GM18861 (cell line): ENCODE data around the gene MRGPRX2.
A peak's percentile ranks its signal among the peaks of the same experiment; 100 is the strongest.

Experiments used
- ATAC-seq: cut with Tn5 transposase; IDR thresholded peaks from one replicate; pipeline ENCODE4 v1.9.1; 2021; ENCODE audit not compliant: unreplicated experiment

Gene MRGPRX2

DNA sequence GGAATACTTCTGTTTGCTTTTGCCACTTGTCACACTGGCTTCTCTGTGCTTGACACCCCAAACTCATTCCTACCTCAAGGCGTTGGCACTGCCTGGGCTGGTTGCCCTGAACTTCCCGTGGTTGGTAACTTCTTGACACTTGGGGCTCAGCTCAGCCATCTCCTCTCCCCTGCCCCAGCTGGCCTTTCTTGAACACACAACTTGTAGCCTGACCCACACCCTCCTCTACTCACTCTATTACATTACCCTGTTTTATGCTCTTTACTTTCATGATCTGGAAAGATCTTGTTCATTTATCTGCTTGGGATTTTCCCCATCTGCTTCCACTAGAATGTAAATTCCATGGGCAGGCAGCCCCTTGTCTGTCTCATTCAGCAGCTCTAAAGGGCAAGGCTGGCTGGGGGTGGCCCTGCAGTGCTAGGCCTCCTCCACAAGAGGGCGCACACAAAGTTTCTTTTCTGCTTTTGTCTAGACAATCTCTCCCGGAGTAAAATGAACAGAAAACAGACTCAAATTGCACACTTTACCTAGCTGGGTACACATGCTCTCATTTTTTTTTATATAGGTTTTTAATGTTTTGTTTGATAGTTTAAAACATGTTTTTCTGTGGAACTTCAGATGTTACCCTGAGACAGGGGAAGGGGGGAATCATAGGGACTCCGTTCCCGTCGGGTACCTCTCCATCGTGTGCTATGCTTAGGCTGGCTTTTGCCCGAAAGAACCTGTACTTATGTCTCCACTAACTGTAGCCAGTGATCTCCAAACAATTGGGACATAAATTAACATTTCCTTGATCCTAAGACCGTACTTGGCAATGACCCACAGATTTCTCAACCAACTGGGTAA, 16.4 kb upstream of the MRGPRX2 start:
- ATAC-seq = no peak

DNA sequence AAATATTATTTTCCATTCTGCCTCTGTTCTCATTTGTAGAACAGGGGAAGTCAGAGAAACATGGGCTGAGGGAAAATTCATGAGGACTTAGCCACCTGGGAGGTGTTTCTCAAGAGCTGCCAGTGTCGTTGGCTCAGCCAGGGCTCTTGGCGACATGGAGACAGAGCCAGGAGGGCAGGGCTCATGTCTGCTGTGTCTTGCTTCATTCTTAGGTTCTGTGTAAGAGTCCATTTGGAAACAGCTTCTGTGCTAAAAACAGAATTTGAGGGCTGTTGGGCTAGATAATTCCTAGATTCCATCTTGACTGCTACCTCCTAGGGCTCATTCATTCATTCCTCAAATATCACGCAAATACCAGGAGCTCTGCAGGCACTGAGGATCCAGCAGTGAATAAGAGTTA, 15.1 kb upstream of the MRGPRX2 start:
- no peak for ATAC-seq

DNA sequence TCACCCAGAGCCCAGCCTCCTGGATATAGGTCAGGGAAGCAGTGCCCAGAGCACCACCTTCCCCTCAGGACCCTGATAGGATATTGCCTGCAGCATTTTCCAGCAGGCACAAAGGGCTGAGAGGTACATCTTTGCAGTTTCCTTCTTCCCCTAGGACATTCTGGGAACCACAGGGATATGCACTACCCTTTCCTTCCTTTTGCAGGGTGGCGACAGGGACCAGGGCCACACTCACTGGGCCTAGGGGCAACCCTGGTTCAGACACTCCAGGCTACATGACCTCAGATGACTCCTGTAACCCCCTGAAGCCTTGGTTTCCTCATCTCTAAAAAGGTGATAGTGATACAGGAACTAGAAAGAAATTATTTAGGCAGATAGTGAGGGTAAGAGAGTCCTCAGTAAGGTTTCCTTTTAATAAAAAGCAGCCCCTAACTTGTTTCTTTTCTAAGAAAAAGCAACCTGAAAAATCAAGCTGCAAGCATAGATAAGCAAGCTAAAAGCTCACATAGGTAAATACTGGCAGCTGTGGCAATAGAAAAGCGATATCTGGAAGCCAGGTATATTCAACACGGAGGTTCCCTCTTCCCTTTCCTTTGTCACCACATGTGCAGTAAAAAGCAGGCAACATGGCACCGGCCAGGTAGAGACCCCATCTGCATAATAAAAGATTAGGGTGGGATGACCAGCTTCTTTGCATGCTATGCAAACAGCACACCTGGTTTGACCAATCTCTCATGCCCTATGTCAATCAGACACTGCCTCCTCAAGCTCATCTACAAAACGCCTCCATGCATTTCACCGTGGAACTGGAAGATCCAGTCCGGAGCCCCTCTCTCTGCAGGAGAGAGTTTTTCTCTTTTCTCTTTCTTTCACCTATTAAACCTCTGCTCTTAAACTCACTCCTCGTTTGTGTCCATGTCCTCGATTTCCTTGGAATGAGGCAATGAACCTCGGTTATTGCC, 13.2 kb upstream of the MRGPRX2 start:
- no peak for ATAC-seq

DNA sequence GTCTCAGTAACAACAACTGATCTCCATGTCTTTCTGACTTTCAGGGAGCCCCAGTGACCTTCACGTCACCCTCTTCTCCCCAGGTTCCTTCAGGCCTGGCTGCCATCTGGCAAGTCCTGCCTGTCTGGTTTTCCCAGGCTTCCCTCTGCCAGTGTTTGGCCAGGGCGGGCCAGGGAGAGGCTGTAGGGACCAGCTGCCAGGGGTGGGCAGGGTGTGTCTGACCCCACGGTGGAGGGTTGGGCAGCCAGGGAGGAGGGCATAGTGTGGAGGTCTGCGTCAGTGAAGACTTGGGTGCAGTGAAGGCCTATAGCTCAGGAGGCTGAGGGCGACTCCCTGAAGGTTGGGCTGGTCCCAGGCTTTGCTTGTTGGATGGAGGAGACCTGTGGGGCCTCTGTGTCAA, 11.9 kb upstream of the MRGPRX2 start:
- ATAC-seq = no peak

DNA sequence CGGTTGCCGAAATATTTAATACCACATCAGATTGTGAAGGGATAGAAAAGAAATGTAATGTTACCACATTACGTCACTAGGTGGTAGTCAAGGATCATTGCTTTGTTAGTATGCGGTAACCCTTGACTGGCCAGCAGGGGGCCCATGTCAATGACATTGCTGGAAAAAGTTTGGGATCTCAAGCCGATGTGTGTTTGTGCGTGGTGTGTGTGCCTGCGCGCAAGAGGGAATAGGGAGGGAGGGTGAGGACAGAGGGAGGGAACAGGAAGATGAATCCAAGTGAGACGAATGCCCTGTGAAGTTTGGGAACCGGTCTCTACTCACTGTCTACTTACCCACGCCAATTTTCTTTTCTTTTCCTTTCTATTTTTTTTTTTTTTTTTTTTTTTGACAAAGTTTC, 10.7 kb upstream of the MRGPRX2 start:
- ATAC-seq = peak; percentile 98

DNA sequence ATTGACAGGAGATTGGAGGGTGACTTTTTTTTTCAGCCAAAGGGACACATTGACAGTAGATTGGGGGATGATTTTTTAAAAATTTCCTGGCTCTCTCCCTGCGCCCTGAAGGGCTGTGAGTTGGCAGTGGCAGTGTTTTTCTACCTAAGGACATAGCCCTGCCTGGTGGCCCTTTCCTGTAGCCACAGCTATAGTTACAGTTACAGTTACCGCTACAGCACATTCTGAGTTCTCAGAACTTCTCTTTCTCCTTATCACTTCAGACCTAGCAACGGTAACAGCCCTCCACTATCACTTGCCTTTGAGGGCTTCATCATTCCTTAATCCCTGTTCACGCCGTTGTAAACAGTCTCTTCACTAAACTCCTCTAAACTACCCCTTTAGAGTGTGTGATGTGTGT, 684 bp downstream of the MRGPRX2 start:
- no peak for ATAC-seq

DNA sequence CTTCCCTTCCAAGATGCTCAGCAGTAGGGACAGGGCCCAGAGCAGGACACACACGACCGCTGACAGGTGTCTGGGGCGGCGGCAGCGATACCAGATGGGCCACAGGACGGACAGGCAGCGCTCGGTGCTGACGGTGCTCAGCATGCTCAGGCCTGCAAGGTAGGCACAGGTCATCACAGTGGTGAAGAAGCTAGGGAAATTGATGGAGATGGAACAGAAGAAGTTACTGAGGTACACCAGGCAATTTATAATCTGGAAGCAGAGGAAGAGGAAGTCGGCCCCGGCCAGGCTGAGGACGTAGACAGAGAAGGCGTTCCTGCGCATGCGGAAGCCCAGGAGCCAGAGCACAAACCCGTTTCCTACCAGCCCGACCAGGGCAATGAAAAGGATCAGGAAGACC, 4.6 kb downstream of the MRGPRX2 start:
- no peak for ATAC-seq

DNA sequence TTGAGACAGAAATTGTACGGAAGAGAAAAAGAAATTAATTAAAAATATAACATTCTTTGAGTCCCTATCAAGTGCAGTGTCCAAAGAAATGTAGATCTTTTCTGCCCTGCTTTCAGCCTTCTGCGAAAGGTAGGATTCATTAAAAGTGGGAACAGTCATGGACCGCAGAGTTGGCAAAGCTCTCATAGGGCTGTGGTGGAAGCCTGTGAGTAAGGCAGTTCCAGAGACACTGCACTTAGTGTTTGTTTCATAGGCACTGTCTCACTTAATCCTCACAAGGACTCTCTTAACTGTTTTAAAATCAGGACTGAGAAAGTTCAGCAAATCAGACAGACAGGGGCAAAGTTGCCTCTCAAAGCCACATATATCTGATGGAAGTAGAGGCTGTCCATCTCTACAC, 5.5 kb downstream of the MRGPRX2 start:
- ATAC-seq = no peak

DNA sequence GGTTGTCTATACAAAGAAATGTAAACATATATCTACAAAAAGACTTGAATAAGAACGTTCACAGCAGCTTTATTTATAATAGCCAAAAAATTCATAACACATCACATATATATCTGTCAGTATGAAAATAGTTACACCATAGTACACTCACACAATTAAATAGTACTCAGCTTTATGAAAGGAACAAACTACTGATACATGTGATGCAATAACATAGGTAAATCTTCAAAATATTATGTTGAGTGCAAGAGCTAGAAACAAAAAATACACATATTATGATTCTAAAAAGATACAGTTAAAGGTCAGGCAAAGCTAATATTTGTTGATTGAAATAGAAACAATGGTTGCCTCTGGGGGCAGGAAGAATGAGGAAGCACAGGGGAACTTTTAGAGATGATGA, 6.6 kb downstream of the MRGPRX2 start:
- no peak for ATAC-seq

DNA sequence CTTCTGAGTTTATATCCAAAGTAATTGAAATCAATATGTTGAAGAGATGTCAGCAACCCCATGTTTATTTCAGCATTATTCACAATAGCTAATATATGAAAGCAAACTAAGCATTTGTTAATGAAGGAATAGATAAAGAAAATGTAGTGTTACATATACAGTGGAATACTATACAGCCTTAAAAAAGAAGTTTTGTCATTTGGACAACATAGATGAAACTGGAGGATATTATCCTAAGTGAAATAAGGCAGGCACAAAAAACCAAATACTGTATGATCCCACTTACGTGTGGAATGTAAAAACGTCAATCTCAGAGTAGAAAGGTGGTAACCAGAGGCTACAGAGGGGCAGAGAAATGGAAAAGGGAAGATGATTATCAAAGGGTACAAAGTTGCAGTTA, 10.2 kb downstream of the MRGPRX2 start:
- no peak for ATAC-seq

DNA sequence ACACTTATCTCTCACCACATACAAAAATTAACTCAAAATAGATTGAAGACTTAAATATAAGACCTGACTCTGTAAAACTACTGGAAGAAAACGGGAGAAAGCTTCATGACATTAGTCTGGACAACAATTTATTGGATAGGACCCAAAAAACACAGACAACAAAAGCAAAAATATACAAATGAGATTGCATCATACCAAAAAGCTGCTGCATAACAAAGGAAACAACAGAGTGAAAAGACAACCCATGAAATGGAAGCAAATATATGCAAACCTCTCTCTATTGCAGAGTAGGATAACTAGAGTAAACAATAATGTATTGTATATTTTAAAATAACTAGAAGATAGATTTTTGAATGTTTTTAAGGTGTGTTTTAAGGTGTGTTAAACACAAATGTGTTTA, 11.2 kb downstream of the MRGPRX2 start:
- no peak for ATAC-seq

DNA sequence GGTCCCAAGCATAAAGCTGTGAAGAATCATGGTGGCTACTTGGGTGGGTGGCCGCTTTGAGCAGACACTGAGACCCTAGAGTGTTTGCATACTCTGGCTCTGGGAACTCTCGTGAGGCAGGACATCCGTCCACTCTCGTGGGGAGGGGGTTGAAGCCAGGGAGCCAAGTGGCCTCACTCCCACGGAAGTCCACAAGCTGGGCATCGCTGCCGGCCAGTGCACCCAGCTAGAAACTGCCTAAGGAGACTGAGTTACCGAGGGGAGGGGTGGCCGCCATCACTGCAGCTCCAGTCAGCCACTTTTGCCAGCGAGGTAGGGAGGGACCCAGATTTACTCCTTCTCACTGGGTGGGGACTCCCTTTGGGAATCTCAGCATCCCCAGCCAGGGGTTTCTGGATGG, 20.5 kb downstream of the MRGPRX2 start:
- no peak for ATAC-seq

DNA sequence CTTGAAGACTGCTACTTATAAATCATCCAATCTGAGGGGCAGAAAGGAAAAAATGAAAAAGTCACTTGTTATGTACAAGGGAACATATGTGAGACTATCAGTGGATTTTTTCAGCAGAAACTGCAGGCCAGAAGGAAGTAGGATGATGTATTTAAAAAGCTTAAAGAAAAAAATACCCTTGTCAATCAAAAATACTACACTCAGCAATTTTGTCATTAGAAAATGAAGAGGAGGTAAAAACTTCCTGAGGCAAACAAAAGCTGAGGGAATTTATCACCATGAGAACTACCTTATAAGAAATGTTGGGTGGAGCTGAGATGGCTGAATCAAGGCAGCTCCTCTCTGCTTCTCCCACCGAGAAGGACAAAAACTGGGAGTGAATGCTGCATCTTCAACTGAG, 21.1 kb downstream of the MRGPRX2 start:
- ATAC-seq = no peak

DNA sequence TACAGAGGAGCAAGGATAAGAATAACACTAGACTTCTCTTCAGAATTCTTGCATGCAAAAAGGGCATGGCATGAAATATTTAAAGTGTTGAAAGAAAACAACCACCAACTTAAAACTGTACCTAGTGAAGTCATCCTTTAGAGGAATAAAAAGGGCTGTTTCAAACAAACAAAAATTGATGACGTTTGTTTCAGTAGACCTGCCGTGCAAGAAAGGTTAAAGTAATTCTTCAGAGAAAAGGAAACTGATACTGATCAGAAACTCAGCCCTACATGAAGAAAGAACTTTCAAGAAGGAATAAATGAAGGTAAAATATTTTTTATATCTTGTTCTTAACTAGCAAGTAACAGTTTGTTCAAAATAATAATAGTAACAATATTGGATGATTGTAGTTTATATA, 27.5 kb downstream of the MRGPRX2 start:
- ATAC-seq = no peak

DNA sequence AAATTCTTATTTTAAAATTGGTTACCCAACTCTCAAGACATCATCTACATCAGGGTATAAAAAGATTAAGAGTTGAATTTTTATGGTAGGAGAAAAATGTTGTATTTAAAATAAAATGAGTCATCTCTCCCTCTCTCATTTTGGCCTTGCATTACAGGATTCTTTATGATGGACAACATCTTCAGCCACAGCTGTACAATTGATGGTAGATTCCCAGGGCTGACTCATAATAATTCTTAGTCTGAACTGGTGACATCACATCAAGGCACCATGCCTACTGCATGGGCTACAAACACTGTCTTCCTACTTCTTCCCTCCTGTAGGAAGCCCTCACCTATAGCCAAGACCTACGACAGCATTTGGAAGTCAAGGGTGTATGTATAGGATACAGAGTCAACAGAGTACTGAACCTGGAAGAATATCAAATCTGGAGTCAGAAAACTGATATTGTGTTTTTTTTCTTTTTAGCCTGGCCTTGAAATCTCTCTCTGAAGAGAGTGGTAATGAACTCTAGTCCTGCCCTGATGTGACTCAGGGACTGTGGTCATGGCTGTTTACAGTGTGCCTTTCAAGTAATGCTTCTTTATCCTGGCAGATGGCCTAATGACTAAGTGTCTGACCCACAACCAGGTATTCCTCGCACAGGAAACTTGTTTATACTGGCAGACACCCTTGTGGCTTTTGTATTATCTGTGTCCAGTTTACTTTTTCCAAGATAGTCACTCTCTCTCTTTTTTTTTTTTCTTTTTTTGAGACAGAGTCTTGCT, 32.5 kb downstream of the MRGPRX2 start:
- no peak for ATAC-seq

DNA sequence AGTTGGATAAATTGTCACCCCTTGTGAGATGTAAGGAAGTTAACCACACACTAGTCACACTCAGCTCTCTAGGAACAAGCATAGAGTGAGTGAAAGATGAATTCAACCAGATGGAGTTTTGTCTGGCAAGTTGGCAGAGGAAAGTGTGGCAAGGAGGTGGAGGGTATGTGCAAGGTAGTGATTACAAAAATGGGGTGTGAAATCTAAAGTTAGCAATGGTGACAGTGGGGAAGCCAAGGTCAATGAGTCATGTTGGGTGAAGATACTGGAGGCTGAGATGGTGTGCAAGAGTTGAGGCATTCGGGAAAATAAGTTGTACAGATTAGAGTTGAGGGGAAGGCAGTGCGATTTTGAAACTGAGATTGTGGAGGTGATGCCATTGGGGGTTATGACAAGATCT, 33.7 kb downstream of the MRGPRX2 start:
- no peak for ATAC-seq

DNA sequence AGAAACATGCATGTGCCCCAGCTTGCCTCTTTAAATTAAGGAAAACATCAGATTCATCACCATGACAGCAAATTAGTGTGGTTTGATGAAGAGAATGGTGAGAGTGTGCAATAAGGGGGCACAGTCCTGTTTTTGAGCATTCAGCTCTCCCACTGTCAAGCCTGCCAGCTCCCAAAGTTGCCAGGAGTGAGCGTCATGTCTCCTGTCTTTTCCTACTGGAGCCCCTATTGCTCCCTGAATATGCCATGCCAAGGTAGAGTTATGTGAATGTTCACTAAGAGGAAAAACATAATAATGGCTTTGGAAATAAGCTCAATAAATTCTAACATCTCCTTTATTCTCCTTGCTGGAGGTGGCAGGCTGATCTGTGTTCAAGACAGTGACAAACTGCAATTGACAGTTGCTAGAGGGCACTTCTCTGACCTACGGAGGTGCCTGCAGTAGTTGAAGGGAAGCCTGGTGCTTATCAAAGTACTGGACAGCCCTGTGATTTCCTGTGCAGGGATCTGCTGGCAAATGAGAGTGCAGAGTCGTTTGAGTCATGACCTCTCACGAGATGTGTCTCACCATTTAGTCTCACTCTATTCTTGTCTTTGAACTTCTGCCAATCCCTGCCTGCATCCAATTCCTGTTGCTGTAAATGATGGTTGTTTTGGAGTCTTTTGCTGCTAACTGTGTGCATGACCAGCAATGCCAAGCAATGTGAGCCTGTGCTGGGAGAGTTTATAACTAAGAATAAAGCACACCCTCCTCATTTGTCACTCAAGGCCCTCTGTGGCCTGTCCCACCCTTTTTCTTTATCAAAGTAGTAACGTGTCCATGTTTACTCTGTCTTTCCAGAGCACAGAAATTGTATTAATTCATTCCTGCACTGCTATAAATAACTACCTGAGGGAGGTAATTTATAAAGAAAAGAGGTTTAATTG, 34.8 kb downstream of the MRGPRX2 start:
- ATAC-seq = no peak

DNA sequence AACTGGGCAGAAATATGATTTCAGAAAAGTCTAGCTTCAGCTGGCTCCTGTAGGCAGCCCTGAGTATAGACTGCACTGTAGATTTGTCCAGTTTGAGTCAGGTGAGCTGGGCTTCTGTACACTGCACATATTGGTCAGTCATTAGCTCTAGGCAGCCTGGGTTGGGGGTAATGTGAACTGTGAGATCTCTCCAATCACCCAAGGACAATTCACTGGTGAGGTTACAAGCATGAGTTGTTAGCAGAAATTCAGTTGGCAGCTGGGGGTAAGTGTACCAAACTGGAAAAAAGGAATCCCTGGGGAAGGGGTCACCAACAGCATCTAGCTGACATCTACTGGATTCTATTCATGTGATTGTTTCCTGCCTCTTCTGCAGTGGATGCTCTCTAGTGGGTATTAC, 39.7 kb downstream of the MRGPRX2 start:
- ATAC-seq = no peak

DNA sequence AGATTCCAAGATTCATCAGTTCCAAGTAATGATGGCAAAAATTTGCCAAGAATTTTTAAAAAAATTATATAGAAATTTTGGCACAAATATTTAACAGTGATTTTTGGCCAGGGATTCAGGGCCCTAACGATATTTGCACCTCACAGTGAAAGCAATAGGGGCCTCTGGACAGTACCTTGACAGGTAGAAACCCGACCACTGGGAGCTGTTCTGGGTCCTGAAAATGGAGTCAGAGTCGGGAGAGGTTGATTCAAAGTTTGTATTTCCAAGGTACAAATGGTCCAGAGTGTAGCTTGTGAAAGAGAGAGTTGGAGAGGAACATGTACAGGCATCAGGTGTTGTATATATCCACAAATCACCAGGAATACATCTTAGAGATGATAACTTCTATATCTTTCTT, 41.6 kb downstream of the MRGPRX2 start:
- ATAC-seq = no peak

DNA sequence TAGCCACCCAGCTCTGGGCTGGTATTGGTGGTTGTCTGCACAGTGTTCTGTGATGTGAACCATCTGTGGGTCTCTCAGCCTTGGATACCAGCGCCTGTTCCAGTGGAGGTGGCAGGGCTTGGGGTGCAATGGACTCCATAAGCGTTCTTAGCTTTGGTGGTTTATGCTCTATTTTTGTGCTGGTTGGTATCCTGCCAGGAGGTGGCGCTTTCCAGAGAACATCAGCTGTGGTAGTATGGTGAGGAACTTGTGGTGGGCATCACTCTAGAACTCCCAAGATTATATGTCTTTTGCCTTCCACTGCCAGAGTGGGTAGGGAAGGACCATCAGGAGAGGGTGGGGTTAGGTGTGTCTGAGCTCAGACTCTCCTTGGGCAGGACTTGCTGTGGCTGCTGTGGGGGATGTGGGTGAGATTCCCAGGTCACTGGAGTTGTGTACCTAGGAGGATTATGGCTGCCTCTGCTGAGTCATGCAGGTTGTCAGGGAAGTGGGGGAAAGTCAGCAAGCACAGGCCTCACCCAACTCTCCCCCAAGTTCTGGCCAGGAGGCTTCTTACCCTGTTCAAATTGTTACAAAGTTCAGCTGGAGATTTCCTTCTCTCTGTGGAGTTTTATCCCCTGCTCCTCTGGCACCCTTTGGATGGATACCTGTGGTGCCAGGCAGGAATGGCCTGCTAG, 47.2 kb downstream of the MRGPRX2 start:
- ATAC-seq = no peak
